Measurements from ENCODE around the gene CCDC12.

The CCDC12 gene

DNA sequence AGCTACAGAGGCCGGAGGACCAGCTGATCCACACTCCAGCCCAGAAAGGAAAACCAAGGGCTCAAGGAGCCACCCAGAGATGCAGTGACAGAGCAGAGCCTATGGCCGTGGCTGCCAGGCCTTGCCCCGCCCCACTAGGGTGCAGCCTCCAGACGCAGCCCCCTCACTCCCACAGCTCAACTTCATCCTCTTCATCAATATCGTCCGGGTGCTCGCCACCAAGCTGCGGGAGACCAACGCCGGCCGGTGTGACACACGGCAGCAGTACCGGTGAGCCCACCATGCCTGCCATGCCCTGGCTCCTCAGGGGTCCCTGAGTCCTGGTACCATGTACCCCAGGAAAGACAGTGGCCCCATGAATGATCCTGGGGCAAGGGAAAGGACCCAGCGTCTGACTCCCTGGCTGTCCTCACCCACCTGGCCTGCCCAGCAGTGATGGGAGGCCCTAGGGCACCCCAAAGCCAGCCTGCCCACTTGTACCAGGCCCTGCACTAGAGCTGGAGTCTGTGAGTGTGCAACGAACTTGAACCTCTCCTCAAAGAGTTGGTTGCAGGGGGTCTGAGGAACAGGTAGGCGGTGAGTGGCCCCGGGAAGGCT lies 74.9 kb downstream of the CCDC12 start:
- no peak for DNase-seq (ENCODE audit: low read depth)
- TF ChIP-seq, protein P1, sequence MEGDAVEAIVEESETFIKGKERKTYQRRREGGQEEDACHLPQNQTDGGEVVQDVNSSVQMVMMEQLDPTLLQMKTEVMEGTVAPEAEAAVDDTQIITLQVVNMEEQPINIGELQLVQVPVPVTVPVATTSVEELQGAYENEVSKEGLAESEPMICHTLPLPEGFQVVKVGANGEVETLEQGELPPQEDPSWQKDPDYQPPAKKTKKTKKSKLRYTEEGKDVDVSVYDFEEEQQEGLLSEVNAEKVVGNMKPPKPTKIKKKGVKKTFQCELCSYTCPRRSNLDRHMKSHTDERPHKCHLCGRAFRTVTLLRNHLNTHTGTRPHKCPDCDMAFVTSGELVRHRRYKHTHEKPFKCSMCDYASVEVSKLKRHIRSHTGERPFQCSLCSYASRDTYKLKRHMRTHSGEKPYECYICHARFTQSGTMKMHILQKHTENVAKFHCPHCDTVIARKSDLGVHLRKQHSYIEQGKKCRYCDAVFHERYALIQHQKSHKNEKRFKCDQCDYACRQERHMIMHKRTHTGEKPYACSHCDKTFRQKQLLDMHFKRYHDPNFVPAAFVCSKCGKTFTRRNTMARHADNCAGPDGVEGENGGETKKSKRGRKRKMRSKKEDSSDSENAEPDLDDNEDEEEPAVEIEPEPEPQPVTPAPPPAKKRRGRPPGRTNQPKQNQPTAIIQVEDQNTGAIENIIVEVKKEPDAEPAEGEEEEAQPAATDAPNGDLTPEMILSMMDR (conservative IDR thresholded peaks at IDR 0.05; ENCODE audit: low read depth, low read length), result no peak
- H3K4me3 ChIP-seq (ENCODE audit: low read depth, low read length), result no peak overlapping the region

DNA sequence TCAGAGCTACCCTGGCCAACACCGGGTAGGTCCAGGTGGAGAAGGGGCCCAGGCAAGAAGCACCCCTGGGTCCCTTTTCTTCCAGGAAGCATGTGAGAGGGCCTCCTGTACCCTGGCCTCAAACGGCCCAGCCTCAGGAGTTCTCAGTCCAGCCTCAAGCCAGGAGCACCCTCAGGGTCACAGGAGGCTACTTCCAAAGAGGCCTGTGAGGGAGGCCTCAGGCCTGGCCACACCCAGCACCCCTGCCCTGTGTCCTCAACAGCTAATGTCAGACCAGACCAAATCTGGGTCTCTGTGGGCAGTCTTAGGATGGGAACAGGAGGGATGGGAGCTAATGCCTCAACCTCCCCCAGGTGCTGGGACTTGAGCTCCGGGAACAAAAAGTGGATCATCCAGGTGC lies 75.5 kb downstream of the CCDC12 start:
- DNase-seq (ENCODE audit: low read depth), result no peak
- H3K4me3 ChIP-seq (ENCODE audit: low read depth, low read length), result no peak overlapping the region
- TF ChIP-seq, protein P1 (conservative IDR thresholded peaks at IDR 0.05; ENCODE audit: low read depth, low read length), result no peak

DNA sequence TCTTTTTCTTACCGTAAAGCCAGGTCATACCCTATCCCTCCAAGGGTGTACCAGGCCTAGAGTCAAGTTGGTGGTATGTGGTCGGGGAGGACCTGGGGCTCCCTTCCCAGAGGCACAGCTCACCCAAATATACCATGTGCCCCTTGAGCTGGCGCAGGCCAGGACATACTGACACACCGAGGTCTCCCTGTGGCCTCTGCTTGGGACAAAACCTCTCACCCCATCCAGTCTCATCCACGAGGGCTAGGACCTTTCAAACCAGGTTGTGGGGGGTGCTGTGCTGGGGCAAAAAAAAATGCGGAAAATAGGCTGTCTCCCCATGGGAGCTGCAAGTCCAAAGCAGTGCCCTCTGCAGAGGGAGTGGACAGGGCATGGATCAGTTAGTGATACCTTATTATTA lies 76.2 kb downstream of the CCDC12 start:
- TF ChIP-seq, protein P1 (conservative IDR thresholded peaks at IDR 0.05; ENCODE audit: low read depth, low read length), result no peak
- no peak for DNase-seq (ENCODE audit: low read depth)
- H3K4me3 ChIP-seq (ENCODE audit: low read depth, low read length), result no peak overlapping the region

DNA sequence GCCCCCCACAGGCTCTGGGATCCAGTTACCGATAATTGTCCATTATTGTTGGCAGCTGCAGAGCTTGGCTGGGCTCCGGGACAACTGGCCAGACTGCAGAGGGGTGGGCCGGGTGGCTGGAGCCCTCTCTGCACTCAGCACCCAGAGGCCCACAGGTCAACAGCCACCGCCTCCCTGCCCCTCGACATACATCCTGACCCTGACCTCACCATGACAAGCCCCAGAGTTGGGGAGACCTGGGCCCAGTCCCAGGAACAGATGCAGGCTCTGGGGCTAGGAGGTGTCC lies 76.6 kb downstream of the CCDC12 start:
- TF ChIP-seq, protein P1 (conservative IDR thresholded peaks at IDR 0.05; ENCODE audit: low read depth, low read length), result no peak
- no peak for DNase-seq (ENCODE audit: low read depth)
- H3K4me3 ChIP-seq (ENCODE audit: low read depth, low read length), result no peak overlapping the region

DNA sequence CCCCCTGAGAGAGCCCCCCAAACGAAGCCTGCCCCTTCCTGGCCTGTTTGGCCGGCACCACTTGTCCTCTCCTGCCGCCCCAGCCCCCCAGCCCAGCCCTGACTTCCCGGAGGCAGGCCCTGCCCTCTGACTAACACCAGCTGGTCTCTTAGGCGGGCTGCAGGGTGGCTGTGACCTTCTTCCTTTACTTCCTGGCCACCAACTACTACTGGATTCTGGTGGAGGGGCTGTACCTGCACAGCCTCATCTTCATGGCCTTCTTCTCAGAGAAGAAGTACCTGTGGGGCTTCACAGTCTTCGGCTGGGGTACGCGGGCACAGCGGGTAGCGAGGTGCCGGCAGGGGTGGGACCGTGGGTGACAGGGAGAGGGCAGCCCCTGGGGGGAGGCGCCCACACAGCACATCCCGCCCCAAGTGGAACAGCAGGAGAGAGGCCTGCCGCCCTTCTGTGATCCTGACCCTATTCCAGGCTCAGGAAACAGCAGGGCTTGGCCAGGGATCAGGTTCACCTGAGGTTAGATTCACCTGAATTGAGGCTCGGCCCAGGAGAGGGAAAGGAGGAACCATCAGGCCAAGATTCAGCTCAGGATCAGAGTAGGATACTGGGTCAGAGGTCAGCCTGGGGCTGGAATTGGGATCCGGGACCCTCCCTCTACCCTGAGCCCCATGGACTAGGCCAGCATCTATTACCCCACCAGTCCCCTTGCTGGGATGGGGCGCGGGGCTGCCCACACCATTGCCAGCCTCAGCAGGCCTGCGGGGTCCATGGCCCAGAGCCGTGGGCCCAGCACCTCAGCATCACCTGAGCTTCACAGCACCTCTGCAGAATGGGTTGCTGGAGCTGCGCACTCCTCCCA lies 77.2 kb downstream of the CCDC12 start:
- H3K4me3 ChIP-seq (ENCODE audit: low read depth, low read length), result no peak overlapping the region
- DNase-seq (ENCODE audit: low read depth), result no peak
- TF ChIP-seq, protein P1 (conservative IDR thresholded peaks at IDR 0.05; ENCODE audit: low read depth, low read length), result no peak

DNA sequence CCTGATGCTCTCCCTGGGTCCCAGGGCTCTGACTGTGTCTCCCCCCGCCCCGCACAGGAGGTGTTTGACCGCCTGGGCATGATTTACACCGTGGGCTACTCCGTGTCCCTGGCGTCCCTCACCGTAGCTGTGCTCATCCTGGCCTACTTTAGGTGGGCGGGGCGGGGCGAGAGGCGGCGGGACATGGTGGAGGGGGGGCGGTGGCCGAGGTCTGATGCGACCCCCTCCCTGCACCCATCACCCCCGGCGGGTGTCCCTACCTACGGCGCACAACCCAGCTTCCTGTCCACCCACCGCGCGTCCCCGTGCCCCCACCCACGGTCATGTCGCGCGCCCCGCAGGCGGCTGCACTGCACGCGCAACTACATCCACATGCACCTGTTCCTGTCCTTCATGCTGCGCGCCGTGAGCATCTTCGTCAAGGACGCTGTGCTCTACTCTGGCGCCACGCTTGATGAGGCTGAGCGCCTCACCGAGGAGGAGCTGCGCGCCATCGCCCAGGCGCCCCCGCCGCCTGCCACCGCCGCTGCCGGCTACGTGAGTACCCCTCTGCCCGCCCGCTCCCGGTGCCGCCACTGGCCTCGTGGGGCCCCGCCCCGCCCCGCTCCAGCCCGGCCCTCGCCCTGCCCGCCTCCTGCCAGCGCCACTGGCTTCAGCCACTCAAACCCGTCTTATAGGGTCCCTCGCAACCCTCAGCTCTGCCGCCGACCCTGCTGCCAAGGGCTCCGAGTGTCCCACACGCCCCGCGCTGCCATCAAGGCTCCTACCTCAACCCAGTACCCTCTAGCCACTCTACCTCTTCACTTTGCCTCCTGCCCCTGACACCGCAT lies 78.0 kb downstream of the CCDC12 start:
- no peak overlapping the region for H3K4me3 ChIP-seq (ENCODE audit: low read depth, low read length)
- DNase-seq (ENCODE audit: low read depth), result no peak
- TF ChIP-seq, protein P1 (conservative IDR thresholded peaks at IDR 0.05; ENCODE audit: low read depth, low read length), result no peak

Data from choroid plexus epithelial cell (primary cell).